OCI-LY7 (cell line): ENCODE results near the gene PTPRT.

Experiments used
- CTCF ChIP-seq: fragments of 200-600 bp; sonication (generic); conservative IDR thresholded peaks from 2 replicates; pipeline ENCODE4 v1.5.1; 2014; ENCODE audit warnings: mild to moderate bottlenecking, antibody characterized with exemption, low read length, moderate library complexity, mixed read lengths
- EZH2phosphoT487 ChIP-seq: fragments of 200-600 bp; sonication (generic); IDR thresholded peaks from 2 replicates; pipeline ENCODE4 v1.6.1; 2018; ENCODE audit warnings: low read depth, borderline replicate concordance, mild to moderate bottlenecking, mixed run types, antibody characterized with exemption, low read length, moderate library complexity, mixed read lengths

GRCh38 chr20:42613076-42613475, 576.6 kb downstream of the PTPRT start:
- TF ChIP-seq CTCF (no peak), EZH2phosphoT487 (no peak)
